ENCODE results near the gene FITM2.

GRCh38 chr20:44258226-44258890 is 52.6 kb downstream of the FITM2 start:
- TF ChIP-seq CTCF (IDR thresholded peaks at IDR 0.05): no peak
- no peak for TF ChIP-seq POLR2A (IDR thresholded peaks at IDR 0.05)

Measured in thyroid gland (tissue), 4 donors.